Adrenal gland (tissue), 12 donors: ENCODE data around the gene PSMB11. TPM values are rescaled to one million over a fixed set of nuclear protein-coding genes. Genes with fewer than 3 reads are reported as not detected.

ENCODE experiments used
- DNase-seq, 7 donors: peaks; one replicate each; pipeline ENCODE4 v3.0.0-alpha.2; 2019 to 2020
- H3K27ac ChIP-seq, 5 donors: fragments of 200-600 bp; sonication (generic) in 4 of 5; 1 replicate in 3 of 5; 2 replicates in 2 of 5; pipeline versions ENCODE4 v1.5.1 to v1.8.0; 2016 to 2020; ENCODE audit warnings: mild to moderate bottlenecking in 1 of 5
- H3K27me3 ChIP-seq: fragments of 200-600 bp; 2 replicates; pipeline ENCODE4 v1.8.0; 2021
- H3K36me3 ChIP-seq, 2 donors: fragments of 200-600 bp; replicated peaks in 1 of 2; 1 replicate in 1 of 2; 2 replicates in 1 of 2; pipeline versions ENCODE4 v1.5.1 to v1.8.0; 2018 to 2022
- H3K4me1 ChIP-seq, 2 donors: fragments of 200-600 bp; replicated peaks in 1 of 2; 1 replicate in 1 of 2; 2 replicates in 1 of 2; pipeline versions ENCODE4 v1.5.1 to v1.8.0; 2018 to 2021
- H3K4me3 ChIP-seq, 4 donors: fragments of 200-600 bp; sonication (generic) in 3 of 4; one replicate each; pipeline ENCODE4 v1.5.1; 2016 to 2018
- H3K9me3 ChIP-seq, 3 donors: fragments of 200-600 bp; sonication (generic) in 1 of 3; replicated peaks in 1 of 3; 1 replicate in 2 of 3; 2 replicates in 1 of 3; pipeline versions ENCODE4 v1.5.1 to v1.8.0; 2016 to 2021
- POLR2A ChIP-seq, 2 donors: fragments of 450-650 bp; IDR thresholded peaks; one replicate each; pipeline ENCODE4 v1.6.1; 2017; ENCODE audit warnings: antibody characterized with exemption in 2 of 2, mild to moderate bottlenecking in 2 of 2, moderate library complexity in 1 of 2
- WGBS, 4 donors: extraction: QIAGEN DNeasy Blood & Tissue Kit in 2 of 4; methylation state at CpG; one replicate each; pipeline versions ENCODE4 v1.1.5 to v1.1.7; 2013 to 2017; 5-methylcytosine and 5-hydroxymethylcytosine counted together
- intact Hi-C, 2 donors: fragments of 100-400 bp; cut with DNase I; formaldehyde crosslinking; loops; one replicate each; pipeline versions ENCODE4 v1.14.1 to v1.15.0; 2022 to 2023
- polyA plus RNA-seq, 3 donors: library from polyadenylated mRNA; stranded (reverse); fragments of 200-250 nt in 2 of 3; fragments of 350-450 nt in 1 of 3; fragmentation: Illumina TruSeq in 1 of 3; extraction: RNeasy Lipid Tissue Mini Kit (QIAGEN cat#74804) in 1 of 3; gene quantifications; one replicate each; pipeline ENCODE4 v1.2.3, GENCODE V29; 2013 to 2014
- total RNA-seq, 9 donors: library from RNA; depleted of rRNA in 4 of 9; stranded (reverse); fragments of >200 nt in 4 of 9; fragments of 120-200 nt in 1 of 9; fragmentation: NEBNext Ultra II Directional in 1 of 9; extraction: Animal tissue kit (Norgen Biotek cat#: 25700) in 1 of 9; gene quantifications; one replicate each; pipeline versions ENCODE4 v1.1.0 to v1.2.4, GENCODE V29; 2013 to 2023
- TF ChIP-seq, protein P1 (sequence below), 6 experiments: fragments of 450-650 bp in 4 of 6; fragments of 200-600 bp in 2 of 6; sonication (generic) in 1 of 6; IDR thresholded peaks; 1 replicate in 5 of 6; 2 replicates in 1 of 6; pipeline versions ENCODE4 v1.5.1 to v1.8.0; 2016 to 2021; ENCODE audit warnings: antibody characterized with exemption in 6 of 6, mild to moderate bottlenecking in 2 of 6, moderate library complexity in 1 of 6
- donor health status: healthy with polysubstance abuse.
- donor health status: Bipolar disorder and iron deficiency.
- donor health status: DM: yes; HTN: yes; CAD: no.
- donor health status: DM: no; HTN: no; CAD: no.
- donor health status: DM: no; HTN: no; CAD: no.
- donor health status: DM: yes; HTN: yes; CAD: no.

PSMB11 gene
- total and polyA plus RNA-seq, 12 donors, result 0.17 TPM; not detected in 11

GRCh38 chr14:22996768-22997654 lies 45.0 kb upstream of the PSMB11 start:
- no peak for DNase-seq
- intact Hi-C loops, result no loop called here
- H3K27me3 ChIP-seq, result no peaks in the 10 kb centered on the region
- H3K36me3 ChIP-seq, result no peaks in the 10 kb centered on the region
- no peaks in the 10 kb centered on the region for H3K9me3 ChIP-seq
- H3K27ac ChIP-seq, result no peak overlapping the region
- no peak overlapping the region for H3K4me3 ChIP-seq
- 44 to 58% (median 56%) methylated on average over 10 to 11 of the region's 11 CpGs for WGBS, 4 donors
- no peaks in the 10 kb centered on the region for H3K4me1 ChIP-seq
- no peak for TF ChIP-seq POLR2A (IDR thresholded peaks at IDR 0.05)
- TF ChIP-seq, protein P1, sequence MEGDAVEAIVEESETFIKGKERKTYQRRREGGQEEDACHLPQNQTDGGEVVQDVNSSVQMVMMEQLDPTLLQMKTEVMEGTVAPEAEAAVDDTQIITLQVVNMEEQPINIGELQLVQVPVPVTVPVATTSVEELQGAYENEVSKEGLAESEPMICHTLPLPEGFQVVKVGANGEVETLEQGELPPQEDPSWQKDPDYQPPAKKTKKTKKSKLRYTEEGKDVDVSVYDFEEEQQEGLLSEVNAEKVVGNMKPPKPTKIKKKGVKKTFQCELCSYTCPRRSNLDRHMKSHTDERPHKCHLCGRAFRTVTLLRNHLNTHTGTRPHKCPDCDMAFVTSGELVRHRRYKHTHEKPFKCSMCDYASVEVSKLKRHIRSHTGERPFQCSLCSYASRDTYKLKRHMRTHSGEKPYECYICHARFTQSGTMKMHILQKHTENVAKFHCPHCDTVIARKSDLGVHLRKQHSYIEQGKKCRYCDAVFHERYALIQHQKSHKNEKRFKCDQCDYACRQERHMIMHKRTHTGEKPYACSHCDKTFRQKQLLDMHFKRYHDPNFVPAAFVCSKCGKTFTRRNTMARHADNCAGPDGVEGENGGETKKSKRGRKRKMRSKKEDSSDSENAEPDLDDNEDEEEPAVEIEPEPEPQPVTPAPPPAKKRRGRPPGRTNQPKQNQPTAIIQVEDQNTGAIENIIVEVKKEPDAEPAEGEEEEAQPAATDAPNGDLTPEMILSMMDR (IDR thresholded peaks at IDR 0.05), result no peak

GRCh38 chr14:22997676-22998323 lies 44.2 kb upstream of the PSMB11 start:
- no peak overlapping the region for H3K4me3 ChIP-seq
- no peaks in the 10 kb centered on the region for H3K27me3 ChIP-seq
- no peaks in the 10 kb centered on the region for H3K9me3 ChIP-seq
- no peak for DNase-seq
- WGBS, 4 donors, result 74 to 85% (median 79%) methylated on average over 9 of the region's 9 CpGs
- H3K36me3 ChIP-seq, result no peaks in the 10 kb centered on the region
- H3K4me1 ChIP-seq, result no peaks in the 10 kb centered on the region
- TF ChIP-seq POLR2A (IDR thresholded peaks at IDR 0.05), result no peak
- TF ChIP-seq, protein P1 (IDR thresholded peaks at IDR 0.05), result no peak
- intact Hi-C loops, result no loop called here
- no peak overlapping the region for H3K27ac ChIP-seq

DNA sequence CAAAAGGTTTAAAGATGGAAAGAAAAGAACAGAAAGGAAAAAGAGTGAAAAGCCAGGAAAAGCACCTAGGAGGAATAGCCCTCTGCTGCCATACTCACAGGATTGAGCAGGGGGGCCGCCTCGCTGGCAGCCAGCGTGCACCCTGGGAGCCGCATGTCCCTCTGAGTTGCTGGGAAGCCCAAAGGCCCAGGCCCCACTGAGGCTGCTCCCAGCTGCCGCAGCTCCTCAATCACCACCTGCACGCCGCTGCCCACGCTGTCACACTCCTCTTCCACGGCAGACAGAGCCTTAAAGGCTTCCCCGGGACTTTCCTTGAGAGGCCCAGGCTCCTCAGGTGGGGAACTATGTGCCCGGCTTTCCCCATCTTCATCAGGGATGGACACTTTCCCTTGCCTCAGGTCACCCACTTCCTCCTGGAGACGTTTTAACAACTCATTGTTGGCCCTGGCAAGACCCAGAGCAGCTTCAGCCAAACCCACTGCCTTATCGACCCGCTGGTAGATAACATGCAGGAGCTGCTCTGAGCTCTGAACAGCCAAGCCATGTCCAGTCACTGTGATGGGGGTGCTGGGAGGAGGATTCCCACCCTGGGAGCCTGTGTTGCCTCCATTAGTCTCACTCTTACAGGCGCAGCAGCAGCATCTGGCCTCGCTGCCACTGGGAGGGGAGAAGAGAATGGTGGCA lies 43.5 kb upstream of the PSMB11 start:
- intact Hi-C loops, result no loop called here
- WGBS, 4 donors, result 84 to 90% (median 89%) methylated on average over 15 to 16 of the region's 16 CpGs
- Histone ChIP-seq H3K9me3 (no peaks in the 10 kb centered on the region), H3K27me3 (no peaks in the 10 kb centered on the region), H3K4me1 (no peaks in the 10 kb centered on the region), H3K27ac (no peak overlapping the region), H3K36me3 (no peaks in the 10 kb centered on the region), H3K4me3 (no peak overlapping the region)
- TF ChIP-seq, protein P1 (IDR thresholded peaks at IDR 0.05), result no peak
- TF ChIP-seq POLR2A (IDR thresholded peaks at IDR 0.05), result no peak
- DNase-seq, result no peak

DNA sequence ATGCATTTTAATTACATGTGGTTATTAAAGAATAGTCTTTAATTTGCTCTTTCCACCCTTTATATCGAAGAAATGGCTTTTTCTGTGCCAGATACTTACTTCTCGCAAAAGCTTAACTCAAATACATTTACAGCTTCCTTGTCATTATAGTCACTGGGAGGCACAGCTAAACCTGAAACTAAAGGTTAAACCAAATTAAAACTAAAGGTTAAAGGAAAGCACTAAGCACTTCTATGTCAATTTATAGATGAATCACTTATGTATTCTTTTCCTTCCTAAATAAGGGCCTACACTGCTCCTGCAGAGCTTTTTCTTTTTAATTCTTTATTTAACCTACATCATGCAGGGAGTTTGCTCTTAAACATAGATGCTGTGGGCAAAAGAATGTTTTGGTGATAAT lies 41.2 kb upstream of the PSMB11 start:
- no peak for TF ChIP-seq POLR2A (IDR thresholded peaks at IDR 0.05)
- TF ChIP-seq, protein P1 (IDR thresholded peaks at IDR 0.05), result no peak
- H3K4me3 ChIP-seq, result no peak overlapping the region
- 93 to 98% (median 95%) methylated on average over 2 of the region's 2 CpGs for WGBS, 4 donors
- H3K27me3 ChIP-seq, result no peaks in the 10 kb centered on the region
- H3K9me3 ChIP-seq, result no peaks in the 10 kb centered on the region
- no peak overlapping the region for H3K27ac ChIP-seq
- H3K36me3 ChIP-seq, result no peaks in the 10 kb centered on the region
- intact Hi-C loops, result no loop called here
- DNase-seq, result no peak
- peaks cover 0 to 2% of the 10 kb centered on the region in 2 donors for H3K4me1 ChIP-seq
